GM12878 (cell line): ENCODE data around the gene LANCL1. TPM values are rescaled to one million over a fixed set of nuclear protein-coding genes. Genes with fewer than 3 reads are reported as not detected.

ENCODE experiments used
- ATAC-seq: fragments of 200-7000 bp; cut with Tn5 transposase; 3 replicates; pipeline ENCODE4 v1.9.1; 2020; ENCODE audit warnings: mild to moderate bottlenecking, moderate library complexity
- BruUV-seq: library from RNA; stranded (reverse); fragments of 400-500 nt; replicated peaks from 2 replicates; lab custom pipeline; 2021; lab: Mats Ljungman, UMichigan
- CTCF ChIA-PET: fragments of 300-600 bp; sonication (Branson Sonifier 250); formaldehyde crosslinking; extraction: SDS; loops from one replicate; lab custom pipeline; 2021; ENCODE audit warnings: inconsistent platforms; lab: Yijun Ruan, JAX
- POLR2A ChIA-PET: fragments of 350-600 bp; formaldehyde crosslinking; extraction: SDS; loops from one replicate; lab custom pipeline; 2021; ENCODE audit warnings: inconsistent platforms; lab: Charles Lee
- RAD21 ChIA-PET: fragments of 300-600 bp; sonication (Branson Sonifier 250); formaldehyde crosslinking; loops from one replicate; lab custom pipeline; 2023; ENCODE audit warnings: antibody characterized with exemption; ENCODE audit not compliant: unreplicated experiment; lab: Charles Lee
- SMC1A ChIA-PET: fragments of 300-600 bp; sonication (Branson Sonifier 250); formaldehyde crosslinking; loops from one replicate; lab custom pipeline; 2023; ENCODE audit not compliant: unreplicated experiment, uncharacterized antibody; lab: Charles Lee
- DNase-seq: peaks from one replicate; pipeline ENCODE4 v3.0.0-alpha.2; 2011; ENCODE audit warnings: low read depth, low spot score
- FAIRE-seq: peaks from 3 replicates; lab custom pipeline; 2011; peaks lifted over from hg19 to GRCh38; lab: Jason Lieb, UNC
- H2AFZ ChIP-seq: 2 replicates; pipeline ENCODE4 v1.6.0; 2011; ENCODE audit warnings: low read depth, low read length, control low read depth; ENCODE audit not compliant: control insufficient read depth
- H3K27ac ChIP-seq: 2 replicates; pipeline ENCODE4 v1.5.1; 2011; ENCODE audit warnings: control low read depth; ENCODE audit not compliant: control insufficient read depth, insufficient read depth
- H3K27me3 ChIP-seq, 2 experiments: replicated peaks in 1 of 2; 2 replicates each; pipeline versions ENCODE4 v1.6.0 to v1.6.1; 2011; ENCODE audit warnings: low read length in 1 of 2; ENCODE audit not compliant: control insufficient read depth in 2 of 2, insufficient read depth in 2 of 2
- H3K36me3 ChIP-seq, 2 experiments: 2 replicates each; pipeline ENCODE4 v1.5.1; 2011; ENCODE audit warnings: low read length in 1 of 2; ENCODE audit not compliant: control insufficient read depth in 2 of 2, insufficient read depth in 2 of 2
- H3K4me1 ChIP-seq: 2 replicates; pipeline ENCODE4 v1.6.1; 2011; ENCODE audit warnings: mild to moderate bottlenecking, low read length, moderate library complexity, mixed read lengths; ENCODE audit not compliant: control insufficient read depth, insufficient read depth
- H3K4me2 ChIP-seq: 2 replicates; pipeline ENCODE4 v1.6.0; 2011; ENCODE audit warnings: control low read depth; ENCODE audit not compliant: control insufficient read depth, insufficient read depth
- H3K4me3 ChIP-seq: fragments of 200-600 bp; sonication (generic); 2 replicates; pipeline ENCODE4 v1.5.1; 2016
- H3K79me2 ChIP-seq: 2 replicates; pipeline ENCODE4 v1.6.0; 2011; ENCODE audit warnings: low read length; ENCODE audit not compliant: control insufficient read depth, insufficient read depth
- H3K9ac ChIP-seq: 2 replicates; pipeline ENCODE4 v1.8.0; 2011; ENCODE audit warnings: low read length, control low read depth, mixed read lengths; ENCODE audit not compliant: control insufficient read depth, insufficient read depth
- H3K9me3 ChIP-seq: replicated peaks from 3 replicates; pipeline ENCODE4 v1.5.1; 2011; ENCODE audit warnings: mild to moderate bottlenecking, low read length; ENCODE audit not compliant: control insufficient read depth, insufficient read depth
- H4K20me1 ChIP-seq: 2 replicates; pipeline ENCODE4 v1.6.0; 2011; ENCODE audit not compliant: control insufficient read depth, insufficient read depth
- MXI1 ChIP-seq: fragments of 150-350 bp; IDR thresholded peaks from 2 replicates; pipeline ENCODE4 v1.6.1; 2011; ENCODE audit warnings: low read depth, mild to moderate bottlenecking, inconsistent platforms, low read length, improper control_type of control experiment
- NR2F1 ChIP-seq: fragments of 450-650 bp; conservative IDR thresholded peaks from 2 replicates; pipeline ENCODE4 v1.6.1; 2017; ENCODE audit warnings: mild to moderate bottlenecking
- NRF1 ChIP-seq: conservative IDR thresholded peaks from 2 replicates; pipeline ENCODE4 v1.6.1; 2011; ENCODE audit warnings: mild to moderate bottlenecking, low read depth, low read length, improper control_type of control experiment
- RB1 ChIP-seq: fragments of 450-650 bp; formaldehyde crosslinking; IDR thresholded peaks from 2 replicates; pipeline ENCODE4 v1.6.1; 2017; ENCODE audit warnings: mild to moderate bottlenecking, borderline replicate concordance
- RCOR1 ChIP-seq: conservative IDR thresholded peaks from 2 replicates; pipeline ENCODE4 v1.6.1; 2012; ENCODE audit warnings: low read depth, low read length, improper control_type of control experiment
- SIN3A ChIP-seq: IDR thresholded peaks from 2 replicates; pipeline ENCODE4 v1.6.1; 2012; ENCODE audit warnings: low read depth, low read length, improper control_type of control experiment
- SMAD1 ChIP-seq: fragments of 450-650 bp; IDR thresholded peaks from 2 replicates; pipeline ENCODE4 v1.6.1; 2018; ENCODE audit warnings: mild to moderate bottlenecking, low read depth; ENCODE audit not compliant: partially characterized antibody
- SREBF2 ChIP-seq: IDR thresholded peaks from 2 replicates; pipeline ENCODE4 v1.6.1; 2012; ENCODE audit warnings: mild to moderate bottlenecking, low read length
- TCF7 ChIP-seq: IDR thresholded peaks from 2 replicates; pipeline ENCODE4 v1.6.1; 2014; ENCODE audit warnings: antibody characterized with exemption, borderline replicate concordance
- YBX1 ChIP-seq: fragments of 450-650 bp; IDR thresholded peaks from 2 replicates; pipeline ENCODE4 v1.6.1; 2016; ENCODE audit warnings: antibody characterized with exemption
- WGBS: methylation state at CpG from one replicate; pipeline ENCODE4 v1.1.6; 2016; ENCODE audit warnings: low lambda C conversion rate; ENCODE audit not compliant: insufficient replicate concordance, insufficient coverage; ENCODE audit errors: missing lambda C conversion rate; 5-methylcytosine and 5-hydroxymethylcytosine counted together
- in situ Hi-C: fragments of 300-500 bp; cut with MboI; formaldehyde crosslinking; loops from 9 replicates; pipeline ENCODE4 v1.14.3; 2018; ENCODE audit warnings: mixed read lengths
- intact Hi-C: fragments of 100-400 bp; cut with micrococcal nuclease; formaldehyde crosslinking; loops from one replicate; pipeline ENCODE4 v1.14.2; 2022; ENCODE audit not compliant: unreplicated experiment
- polyA plus RNA-seq, 11 experiments: library from polyadenylated mRNA; depleted of rRNA in 4 of 11; unstranded in 6 of 11; stranded (reverse) in 5 of 11; fragments of >200 nt; fragmentation: Nextera tagmentation in 4 of 11; fragmentation: Illumina TruSeq in 1 of 11; extraction: Ambion mirVana in 4 of 11; extraction: Trizol in 1 of 11; gene quantifications; 1 replicate in 1 of 11; 2 replicates in 10 of 11; pipeline versions ENCODE4 v1.2.1 to v1.2.3, GENCODE V29; 2011 to 2016; ENCODE audit warnings: inconsistent platforms in 2 of 11, missing spikeins in 2 of 11, low read depth in 1 of 11
- total RNA-seq, 4 experiments: library from RNA; depleted of rRNA in 3 of 4; stranded (reverse); fragments of >200 nt in 3 of 4; fragmentation: Illumina TruSeq in 1 of 4; extraction: Trizol in 1 of 4; gene quantifications; 2 replicates each; pipeline versions ENCODE4 v1.2.1 to v1.2.3, GENCODE V29; 2013 to 2021
- TF ChIP-seq, protein P1 (sequence below): fragments of 450-650 bp; IDR thresholded peaks from 2 replicates; pipeline ENCODE4 v1.6.1; 2016; ENCODE audit warnings: mild to moderate bottlenecking

Gene LANCL1
- total and polyA plus RNA-seq, 10 of the 15 experiments (the other 5 are each of a cell fraction or from before 2014, with no cell fraction given), result 13.6 to 79.1 (median 26.9) TPM

DNA sequence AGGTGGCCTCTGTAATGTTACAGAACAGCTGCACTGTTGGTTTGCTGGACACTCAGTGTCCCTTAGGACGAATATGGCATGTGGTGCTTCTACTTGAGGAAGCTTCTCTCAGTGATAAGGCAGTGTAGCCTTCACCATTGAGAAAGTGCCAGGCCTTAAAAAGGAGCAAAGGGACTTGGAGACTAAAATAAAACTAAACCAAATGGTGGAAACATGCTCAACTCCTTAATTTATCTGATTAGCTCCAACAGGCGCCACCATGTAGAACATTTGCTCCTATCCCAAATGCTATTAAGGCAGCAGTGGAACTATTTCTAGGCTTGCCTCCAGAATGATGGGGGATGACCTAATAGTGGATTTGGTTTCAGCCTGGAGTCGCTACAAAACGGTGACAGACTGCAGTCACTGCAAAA lies 84.1 kb downstream of the LANCL1 start:
- Histone ChIP-seq H3K27me3 (peaks cover 0 to 2% of the 10 kb centered on the region in 2 experiments; a peak in 1 of 4 replicates), H4K20me1 (no peaks in the 10 kb centered on the region), H3K27ac (no peak overlapping the region), H3K9ac (no peak overlapping the region), H3K9me3 (no peaks in the 10 kb centered on the region), H3K36me3 (no peaks in the 10 kb centered on the region), H3K4me3 (no peak overlapping the region), H2AFZ (no peak overlapping the region), H3K79me2 (no peaks in the 10 kb centered on the region), H3K4me1 (no peaks in the 10 kb centered on the region), H3K4me2 (no peak overlapping the region)
- ChIA-PET RAD21 (no interaction called here), POLR2A (no interaction called here), CTCF (no interaction called here), SMC1A (interaction anchor here (1.0 to 1.5 kb wide), 2 partner anchors 89 to 142 kb away, joined by 3 read pairs; no protein-coding TSS in a partner anchor)
- intact Hi-C loops, result no loop called here
- DNase-seq (no peak), FAIRE-seq (no peak), ATAC-seq (no peak)
- no TSS peak for BruUV-seq
- in situ Hi-C loops, result no loop called here
- 27% methylated on average over 4 of the region's 4 CpGs for WGBS
- TF ChIP-seq TCF7, result no peak

DNA sequence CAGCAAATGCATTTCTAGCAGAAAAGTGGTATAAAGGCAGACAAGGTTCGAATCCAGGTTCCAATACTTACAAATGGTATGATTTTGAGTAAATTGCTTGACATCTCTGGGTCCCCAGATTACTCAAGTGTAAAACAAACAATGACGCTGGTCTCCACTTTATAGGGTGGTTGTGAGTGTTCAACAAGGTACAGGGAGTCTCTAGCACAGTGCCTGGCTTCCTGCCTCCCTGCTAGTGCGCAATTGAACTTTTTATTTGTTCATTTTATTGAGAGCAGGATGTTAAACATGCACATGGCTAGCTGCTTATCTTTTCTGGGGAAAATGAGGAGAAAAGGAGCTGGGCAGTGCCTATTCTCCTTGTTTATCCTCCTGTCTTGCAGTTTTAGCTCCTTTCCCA lies 86.7 kb downstream of the LANCL1 start:
- Histone ChIP-seq H2AFZ (no peak overlapping the region), H3K4me3 (no peak overlapping the region), H3K4me1 (no peaks in the 10 kb centered on the region), H4K20me1 (no peaks in the 10 kb centered on the region), H3K27ac (no peak overlapping the region), H3K4me2 (no peak overlapping the region), H3K9me3 (no peaks in the 10 kb centered on the region), H3K79me2 (no peaks in the 10 kb centered on the region), H3K36me3 (no peaks in the 10 kb centered on the region)
- WGBS, result 0% methylated on average over 3 of the region's 3 CpGs
- BruUV-seq, result no TSS peak
- in situ Hi-C loops, result no loop called here
- SMC1A ChIA-PET, result interaction anchor here (1.2 to 2.3 kb wide), 2 partner anchors 10 to 12 kb away, joined by 3 to 6 read pairs; no protein-coding TSS in a partner anchor
- DNase-seq (no peak), FAIRE-seq (no peak)
- intact Hi-C loops, result no loop called here
- CTCF ChIA-PET, result interaction anchor here (0.5 to 0.6 kb wide), 2 partner anchors 27 to 1033 kb away, joined by 3 read pairs; no protein-coding TSS in a partner anchor
- TF ChIP-seq RCOR1, result no peak
- TF ChIP-seq SIN3A, result no peak
- no peak for TF ChIP-seq RB1
- no peak for TF ChIP-seq YBX1
- TF ChIP-seq SREBF2, result no peak
- no peak for TF ChIP-seq NRF1
- TF ChIP-seq, protein P1, sequence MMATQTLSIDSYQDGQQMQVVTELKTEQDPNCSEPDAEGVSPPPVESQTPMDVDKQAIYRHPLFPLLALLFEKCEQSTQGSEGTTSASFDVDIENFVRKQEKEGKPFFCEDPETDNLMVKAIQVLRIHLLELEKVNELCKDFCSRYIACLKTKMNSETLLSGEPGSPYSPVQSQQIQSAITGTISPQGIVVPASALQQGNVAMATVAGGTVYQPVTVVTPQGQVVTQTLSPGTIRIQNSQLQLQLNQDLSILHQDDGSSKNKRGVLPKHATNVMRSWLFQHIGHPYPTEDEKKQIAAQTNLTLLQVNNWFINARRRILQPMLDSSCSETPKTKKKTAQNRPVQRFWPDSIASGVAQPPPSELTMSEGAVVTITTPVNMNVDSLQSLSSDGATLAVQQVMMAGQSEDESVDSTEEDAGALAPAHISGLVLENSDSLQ, result no peak
- no peak for TF ChIP-seq SMAD1
- no peak for TF ChIP-seq NR2F1
- no peak for TF ChIP-seq MXI1
- TF ChIP-seq, all 136 proteins: peak for 0
- no peak for ATAC-seq
- POLR2A ChIA-PET, result no interaction called here
- RAD21 ChIA-PET, result interaction anchor here (1.8 kb wide), 1 partner anchor 10 kb away, joined by 4 read pairs; no protein-coding TSS in a partner anchor
- no peak overlapping the region for H3K9ac ChIP-seq
- H3K27me3 ChIP-seq, result peaks cover 0 to 2% of the 10 kb centered on the region in 2 experiments; a peak in 1 of 4 replicates
